Nucleus accumbens (tissue), 56 donors: ENCODE measurements around the gene AKT3.
A peak's percentile ranks its signal among the peaks of the same experiment; 100 is the strongest.

Experiments used
- DNase-seq, 56 donors: peaks; one replicate each; lab custom pipeline; 2025; lab: John Stamatoyannopoulos, UW

The AKT3 gene

DNA sequence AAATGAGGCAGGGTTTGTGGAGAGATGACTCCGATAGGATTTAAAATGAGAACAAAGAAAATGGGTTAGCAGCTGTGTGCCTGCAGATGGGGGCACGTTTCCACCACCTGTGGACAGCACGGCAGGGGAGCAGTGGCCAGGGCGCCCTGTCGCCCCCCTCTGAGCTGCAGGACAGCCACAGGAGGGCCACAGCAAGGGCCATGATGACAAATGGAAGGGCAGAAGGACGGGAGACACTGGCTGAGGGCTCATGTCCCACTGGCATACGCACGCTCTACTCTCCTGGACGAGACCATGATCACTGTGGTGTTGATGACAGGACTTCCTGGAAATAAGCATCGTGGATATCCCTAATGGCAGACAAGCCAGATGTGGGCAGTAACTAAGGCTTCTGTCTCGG lies 353.2 kb downstream of the AKT3 start:
- no peak for DNase-seq

DNA sequence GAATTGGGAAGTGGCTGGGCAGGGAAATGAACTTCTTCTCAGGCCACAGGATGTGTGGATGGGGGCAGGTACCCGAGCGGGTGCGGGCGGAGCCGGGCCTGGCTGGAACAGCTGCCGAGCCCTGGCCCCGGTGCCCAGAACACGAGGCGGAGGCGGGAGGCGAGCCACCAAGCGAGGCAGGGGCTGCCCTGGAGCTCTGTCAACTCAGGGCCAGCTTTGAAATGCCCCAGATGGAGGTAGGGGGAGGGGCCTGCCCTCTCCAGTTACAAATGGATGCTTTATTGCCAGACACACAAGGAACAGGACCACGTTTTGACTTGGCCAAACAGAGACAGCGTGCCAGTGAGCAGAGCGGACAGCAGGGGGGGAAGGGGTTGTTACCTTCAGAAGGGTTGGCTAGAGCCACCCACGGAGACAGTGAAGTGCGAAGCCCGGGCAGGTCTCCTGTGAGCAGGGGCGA lies 353.8 kb downstream of the AKT3 start:
- DNase-seq = peak in 53 of 56 donors; percentile 35 to 89 (median 75)

DNA sequence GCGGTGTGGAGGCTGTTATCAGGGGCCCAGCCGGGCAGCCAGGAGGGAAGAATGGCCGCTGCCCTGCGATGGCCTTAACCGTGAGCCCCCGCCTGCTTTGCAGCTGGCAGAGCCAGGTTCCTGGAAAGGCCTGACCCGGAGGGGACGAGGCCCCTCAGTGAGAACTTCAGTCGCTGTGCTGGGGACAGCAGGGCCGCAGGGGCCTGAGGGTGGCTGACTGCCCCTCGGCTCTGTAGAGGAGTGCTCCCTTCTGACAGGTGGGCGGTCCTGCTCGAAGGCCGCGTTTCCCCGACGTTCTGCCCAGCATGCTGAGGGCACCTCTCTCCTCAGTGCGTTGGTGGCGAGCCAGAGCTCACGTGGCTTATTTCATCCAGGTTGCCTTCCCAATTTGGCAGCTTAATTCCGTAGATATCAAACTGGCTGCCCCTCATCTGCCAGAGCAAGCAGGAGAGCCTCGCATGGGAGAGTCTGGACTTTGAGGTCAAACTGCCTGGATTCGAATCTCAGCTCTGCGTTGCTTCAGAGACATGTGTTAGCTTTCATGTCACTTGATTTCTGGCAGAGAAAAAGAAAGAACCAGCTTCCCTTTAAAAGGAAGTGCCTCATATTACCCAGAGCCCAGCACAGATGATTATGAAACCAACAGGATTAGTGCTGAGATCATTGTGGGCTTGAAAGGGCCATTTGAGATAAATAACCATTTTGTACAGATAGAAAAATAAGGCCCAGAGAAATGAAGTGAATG lies 354.4 kb downstream of the AKT3 start:
- DNase-seq = peak in 1 of 56 donors; percentile 30

DNA sequence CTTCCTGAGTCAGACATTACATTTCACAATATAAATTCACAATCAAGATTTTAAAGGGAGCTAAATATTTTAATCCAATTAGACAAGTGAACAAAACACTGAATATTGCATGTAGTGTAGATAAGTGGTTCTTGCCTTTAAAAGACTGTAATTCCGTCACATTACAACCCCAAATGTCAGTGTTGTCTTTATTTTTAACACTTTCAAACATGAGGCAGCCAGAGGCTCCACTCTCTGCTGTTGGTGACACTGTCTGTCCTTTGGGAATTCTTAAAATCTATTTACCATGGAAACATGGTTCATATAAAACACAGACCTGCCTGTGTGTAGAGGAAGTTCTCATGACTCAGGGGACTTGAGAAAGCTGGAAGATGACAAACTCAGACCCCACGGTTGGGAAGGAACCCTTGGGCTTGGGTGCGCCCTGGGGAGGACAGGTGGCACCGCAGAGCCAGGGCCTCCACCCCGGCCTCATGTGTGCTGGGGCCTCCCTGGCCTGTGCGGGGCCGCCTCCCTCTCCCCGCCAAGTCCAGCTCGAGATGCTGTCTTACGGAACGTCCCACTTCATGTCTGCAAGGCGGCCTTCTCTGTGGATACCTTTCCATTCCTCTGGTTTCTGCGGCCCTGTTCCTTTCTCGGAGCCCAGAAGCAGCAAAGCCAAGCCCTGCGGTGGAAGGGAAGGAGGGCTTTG lies 355.2 kb downstream of the AKT3 start:
- no peak for DNase-seq

DNA sequence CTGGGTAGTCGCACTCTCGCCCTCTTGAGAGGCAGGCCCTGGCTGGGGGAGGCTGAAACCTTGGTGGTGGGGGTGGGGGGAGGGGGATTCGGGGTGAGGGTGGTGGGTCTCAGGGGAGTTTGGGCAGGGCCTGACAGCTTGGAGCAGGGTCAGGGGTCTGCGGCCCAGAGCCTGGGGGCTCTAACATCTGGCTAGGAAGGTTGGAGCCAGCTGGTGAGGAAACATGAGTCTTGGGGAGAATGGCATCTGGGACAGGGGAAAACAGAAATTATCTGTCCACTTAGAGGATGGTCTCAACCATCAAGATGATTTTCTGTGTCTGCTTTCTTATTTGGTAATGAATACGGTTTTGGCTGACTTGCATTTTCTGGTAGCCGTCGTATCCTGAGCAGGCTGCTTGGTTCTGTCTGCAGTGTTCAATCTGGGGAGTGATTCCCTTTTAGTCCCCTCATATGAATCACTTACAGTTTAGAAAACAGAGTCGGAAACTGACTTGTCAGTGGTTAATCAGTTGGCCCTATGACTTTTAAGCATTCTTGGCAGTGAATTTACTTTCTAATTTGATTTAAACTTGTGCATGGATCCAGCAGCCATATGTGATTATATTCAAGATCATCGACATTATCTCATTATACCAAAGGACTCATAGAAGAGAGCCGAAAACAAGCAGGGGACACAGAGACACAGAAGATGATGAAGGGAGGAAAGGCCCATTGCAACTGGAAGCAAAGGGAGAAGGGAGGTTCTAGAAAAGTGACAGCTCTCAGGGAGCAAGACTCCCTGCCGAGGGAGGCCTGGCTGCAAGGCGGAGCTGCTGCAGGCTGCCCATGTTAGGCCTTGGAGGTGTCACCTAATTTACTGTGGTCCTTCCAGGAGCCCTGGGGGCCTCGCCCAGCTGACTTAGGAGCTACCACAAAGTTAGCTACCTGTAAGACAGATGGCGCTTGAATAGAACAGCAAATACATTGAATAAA lies 356.6 kb downstream of the AKT3 start:
- DNase-seq = no peak

DNA sequence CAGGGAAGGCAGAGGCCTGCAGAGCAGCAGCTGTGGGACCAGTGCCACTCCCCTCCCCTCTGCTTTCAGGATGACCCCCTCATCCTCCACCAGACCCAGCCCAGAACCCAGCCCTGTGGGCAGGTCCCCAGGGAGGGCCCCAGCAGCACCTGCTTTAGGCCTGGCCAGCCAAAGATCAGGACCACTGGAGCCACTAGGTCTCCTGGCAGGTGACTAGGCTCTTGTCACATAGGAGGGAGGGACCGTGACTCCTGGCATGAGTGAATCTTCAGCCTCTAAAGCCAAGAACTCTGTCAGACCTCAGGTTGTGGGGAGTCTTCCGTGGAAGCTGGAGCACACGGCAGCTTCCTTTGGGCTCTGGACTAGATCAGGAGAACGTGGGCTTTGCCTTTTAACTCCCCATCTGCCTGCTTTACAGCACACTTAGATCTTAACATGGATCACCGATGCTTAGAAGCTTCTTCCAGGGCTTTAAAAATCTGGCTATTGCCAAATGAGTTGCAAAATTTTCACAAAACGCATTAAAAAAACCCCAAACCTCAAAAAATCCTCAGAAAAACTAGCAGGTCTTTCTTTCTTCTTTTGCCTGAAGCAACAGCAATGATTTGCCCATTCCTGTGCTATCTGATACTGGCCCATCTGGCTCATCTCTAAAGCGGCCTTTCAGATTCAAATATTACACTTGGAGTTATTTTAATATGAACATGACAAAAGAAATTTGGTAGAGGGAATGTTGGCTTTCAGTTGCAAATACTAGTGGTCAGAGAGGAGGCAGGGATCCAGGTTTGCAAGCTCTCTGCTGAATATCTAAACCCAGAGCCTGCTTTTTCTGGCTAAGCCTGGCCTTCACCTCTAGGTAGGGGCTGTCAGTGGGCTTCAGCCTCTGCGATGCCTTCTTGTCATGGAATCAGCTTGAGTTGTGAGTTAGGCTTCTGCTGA lies 359.0 kb downstream of the AKT3 start:
- no peak for DNase-seq

DNA sequence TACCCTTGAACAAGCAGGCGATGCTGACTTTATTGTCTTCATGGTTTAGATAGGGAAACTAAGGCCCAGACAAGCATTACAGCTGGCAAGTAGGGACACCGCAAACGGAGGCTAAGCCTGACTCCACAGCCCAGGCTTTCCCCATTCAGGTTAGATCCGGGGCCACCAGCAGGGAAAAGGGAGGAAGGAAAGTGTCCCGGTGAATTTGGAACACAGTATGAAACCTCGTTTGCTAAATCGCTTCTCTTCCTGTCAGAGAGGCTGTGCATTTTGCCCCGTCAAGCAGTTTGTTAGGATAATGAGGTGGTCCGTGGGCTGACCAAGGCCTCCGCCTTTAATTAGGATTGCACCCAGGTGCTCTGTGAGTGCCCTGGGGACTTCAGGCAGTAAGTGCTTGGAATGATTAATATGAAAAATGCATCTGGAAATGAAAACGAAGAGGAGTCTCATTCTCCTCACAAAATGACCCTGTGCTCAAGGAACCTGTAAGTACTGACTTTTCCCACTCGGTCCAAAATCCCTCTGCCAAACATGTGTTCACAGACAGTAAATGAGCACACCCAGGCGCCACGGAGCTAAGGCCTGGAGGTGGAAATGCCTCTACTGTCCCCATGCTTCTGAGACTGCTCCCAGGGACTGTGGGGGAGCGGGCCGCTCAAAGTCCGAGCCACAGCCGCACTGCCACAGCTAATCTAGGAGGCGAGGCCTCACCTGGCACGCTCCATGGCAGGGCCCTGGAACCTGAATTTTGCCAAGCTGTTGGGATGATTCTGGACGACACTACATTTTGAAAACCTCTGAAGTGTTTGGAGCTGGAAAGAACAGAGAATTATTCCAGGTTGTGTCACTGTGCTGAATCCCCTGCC lies 360.1 kb downstream of the AKT3 start:
- DNase-seq = no peak

DNA sequence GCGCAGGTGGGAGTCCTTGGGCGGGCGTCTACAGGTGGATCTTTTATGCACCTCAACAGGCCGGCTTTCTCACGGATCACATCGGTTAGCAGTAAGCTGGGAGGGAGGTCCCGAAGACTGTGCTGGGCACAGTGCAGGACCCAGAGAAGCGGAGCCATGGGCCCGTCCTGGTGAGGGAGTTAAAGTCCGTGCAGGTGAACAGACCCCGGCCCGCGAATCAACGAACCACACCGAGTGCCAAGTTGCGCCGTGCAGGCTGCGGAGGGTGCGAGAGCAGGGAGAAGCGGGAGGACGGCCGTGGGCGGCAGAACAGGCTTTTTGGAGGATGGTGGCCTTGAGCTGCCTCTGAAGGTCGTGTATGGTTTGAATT lies 360.9 kb downstream of the AKT3 start:
- no peak for DNase-seq

DNA sequence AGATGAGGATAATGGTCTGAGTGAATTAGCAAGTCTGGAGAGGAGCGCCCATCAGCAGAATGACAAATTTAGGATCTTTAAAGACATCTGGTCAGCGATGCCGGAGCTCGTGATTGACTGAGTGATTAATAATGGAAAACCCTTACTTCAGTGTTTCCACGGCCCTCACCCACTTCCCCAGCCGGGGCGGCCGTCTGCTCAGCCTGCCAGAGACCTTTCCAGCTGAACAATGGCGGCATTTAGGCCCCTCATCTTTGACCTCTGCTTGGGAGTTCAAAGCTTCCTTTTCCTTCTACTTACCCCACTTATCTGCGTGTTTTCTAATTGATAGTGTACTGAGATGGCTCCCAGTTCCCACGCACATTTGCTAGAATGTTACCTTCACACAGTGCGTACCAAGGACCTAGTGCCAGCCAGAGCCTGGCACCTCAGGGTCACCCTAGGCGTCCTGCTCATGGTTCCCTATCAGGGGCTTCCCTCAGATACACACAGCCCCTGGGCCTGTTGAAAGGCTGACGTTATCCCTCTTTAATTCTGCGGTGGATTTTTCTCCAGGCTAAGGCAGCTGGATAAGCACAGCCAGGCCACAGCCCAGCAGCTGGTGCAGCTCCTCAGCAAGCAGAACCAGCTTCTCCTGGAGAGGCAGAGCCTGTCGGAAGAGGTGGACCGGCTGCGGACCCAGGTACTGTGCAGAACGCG lies 361.4 kb downstream of the AKT3 start:
- no peak for DNase-seq

DNA sequence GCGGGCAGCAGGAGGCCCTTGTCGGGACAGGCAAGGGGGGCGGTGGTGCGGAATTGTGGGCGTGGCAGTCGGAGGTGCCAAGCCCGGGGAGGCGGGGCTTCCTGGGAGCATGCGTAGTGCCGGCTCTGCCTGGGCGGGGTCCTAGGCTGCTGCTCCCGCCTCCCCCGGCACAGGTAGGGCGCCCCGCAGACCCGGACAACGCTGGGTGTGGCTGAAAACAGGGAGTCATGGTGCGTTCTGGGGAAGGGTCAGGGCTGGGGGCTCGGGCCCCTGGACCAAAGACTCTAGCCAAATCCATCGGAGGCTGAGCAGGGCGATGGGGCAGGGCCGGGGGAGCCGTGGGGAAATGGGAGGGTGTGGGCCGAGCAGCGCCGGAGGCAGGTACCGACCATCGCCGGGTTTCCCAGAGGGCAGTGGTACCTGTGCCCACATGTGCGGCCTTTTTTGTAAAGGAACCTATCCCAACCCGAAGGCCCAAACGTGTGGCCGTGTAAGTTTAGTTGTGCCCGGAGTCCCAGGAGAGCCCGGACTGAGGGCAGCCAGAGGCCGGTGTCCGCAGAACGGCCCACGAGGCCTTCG lies 362.3 kb downstream of the AKT3 start:
- DNase-seq = no peak

DNA sequence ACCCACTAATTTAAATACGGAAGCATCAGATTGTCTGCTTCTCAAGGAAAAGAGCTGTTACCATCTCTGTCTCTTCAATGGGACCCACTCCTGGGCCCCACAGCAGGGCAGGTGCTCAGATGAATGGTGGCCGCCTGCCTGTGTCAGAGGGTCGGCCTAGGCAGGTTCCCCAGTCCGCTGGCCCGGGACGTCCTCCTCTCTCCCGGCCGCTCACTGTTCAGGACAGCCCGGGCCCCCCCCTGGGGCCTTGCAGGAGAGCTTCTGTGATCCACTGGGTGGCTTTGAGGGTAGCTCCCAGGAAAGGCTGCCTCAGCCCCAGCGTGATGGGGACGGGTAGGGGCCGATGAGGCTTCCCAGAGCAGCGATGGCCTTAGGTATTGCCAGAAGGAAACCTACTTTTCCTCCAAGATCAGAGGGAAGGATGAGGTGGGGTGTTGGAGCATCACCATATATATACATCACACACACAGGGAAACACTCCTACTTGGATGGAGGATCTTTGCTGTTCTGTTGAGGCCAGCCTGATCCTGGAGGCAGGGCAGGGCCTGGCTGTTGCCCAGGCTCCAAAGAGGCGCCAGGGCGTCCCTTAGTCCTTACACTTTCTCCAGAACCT lies 362.9 kb downstream of the AKT3 start:
- DNase-seq = no peak

DNA sequence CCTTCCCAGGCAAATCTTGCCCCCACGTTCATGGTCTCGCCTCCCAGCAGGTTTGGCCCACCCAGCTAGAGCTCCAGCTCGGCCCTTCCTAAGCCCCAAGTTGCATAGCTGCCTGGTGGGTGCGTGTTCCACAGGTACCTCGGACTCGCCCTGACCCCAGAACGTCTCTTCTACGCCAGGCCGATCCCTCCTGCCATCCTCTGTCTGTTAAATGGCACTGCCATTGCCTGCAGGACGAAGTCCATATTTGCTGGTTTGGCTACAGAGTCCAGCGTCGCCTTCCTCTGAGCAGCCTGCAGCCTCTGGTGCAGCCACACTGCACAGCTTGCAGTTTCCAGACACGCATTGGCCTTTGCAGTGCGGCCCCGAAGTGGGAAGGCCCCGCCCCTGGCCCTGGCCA lies 366.1 kb downstream of the AKT3 start:
- DNase-seq = no peak

DNA sequence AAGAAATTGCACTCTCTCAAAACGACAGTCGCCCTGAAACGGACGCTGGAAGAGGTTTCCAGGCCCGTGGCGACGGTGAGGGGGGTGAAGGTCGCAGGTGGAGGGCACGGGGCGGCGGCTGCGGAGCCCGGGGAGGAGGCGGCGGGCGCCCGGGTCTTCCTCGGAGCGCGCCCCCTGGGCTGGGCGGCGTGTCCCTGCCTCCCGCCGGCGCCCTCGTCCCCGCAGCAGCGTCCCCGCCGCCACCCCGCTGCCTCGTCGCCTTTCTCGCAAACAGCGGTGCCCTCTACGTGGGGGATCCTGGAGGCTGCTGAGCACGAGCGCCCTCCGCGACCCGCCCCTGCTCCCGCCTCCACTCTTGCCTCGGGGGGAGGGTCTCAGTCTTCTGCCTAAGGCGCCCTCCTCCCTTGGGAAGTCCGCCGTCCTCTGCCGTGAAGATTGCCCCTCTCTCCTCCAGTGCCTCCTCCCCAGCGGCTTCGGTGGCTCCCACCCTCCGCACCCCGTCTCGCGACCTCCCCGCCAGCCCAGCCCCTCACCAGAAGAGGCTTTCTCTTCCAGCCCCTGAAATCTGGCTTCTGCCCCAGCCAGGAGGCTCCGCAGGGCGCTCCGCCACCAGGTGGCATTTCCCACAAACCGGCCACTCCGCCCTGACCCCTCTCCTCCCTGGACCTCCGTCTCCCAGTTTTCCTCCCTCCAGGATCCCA lies 366.8 kb downstream of the AKT3 start:
- DNase-seq = peak in 14 of 56 donors; percentile 15 to 60 (median 36)

DNA sequence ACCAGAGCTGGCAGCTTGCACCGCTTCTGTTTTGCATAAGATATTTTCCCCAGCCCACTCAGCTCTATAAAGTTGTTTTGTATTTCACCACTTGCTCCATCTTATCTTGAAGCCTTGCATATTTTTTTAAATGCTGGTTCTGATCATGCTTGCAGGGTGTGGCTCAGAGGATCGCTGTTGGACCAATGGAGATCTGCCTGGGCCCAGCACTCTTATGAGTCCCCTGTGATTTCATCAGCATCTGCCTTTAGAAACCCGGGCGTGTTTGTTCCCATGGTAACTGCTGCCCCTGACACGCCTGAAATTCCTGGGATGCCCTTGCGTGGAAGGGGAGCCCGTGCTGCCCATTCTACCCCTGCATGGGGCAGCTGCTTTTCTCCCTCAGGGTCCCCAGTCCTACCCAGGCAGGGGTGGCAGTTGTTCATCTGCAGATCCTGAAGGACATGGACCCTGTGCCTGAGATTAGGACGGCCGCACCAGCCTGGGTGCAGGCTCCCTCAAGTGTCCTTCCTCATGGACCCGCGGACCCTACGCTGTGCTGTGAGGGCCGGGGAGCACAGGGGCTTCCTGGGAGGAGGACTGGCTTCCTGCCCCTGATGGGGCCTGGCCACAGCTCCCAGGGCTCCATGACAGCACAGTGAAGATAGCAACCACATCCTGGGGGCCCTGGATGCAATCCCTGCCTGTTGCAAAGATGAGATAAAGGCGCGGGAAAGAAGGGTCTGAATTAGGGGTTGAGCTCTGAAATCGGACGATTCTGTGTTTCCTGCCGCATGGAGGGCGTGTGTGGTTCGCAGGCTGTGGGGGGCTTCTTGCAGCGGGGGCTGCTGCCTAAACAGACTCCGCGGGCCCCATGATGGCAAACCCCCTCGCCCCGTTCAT lies 367.7 kb downstream of the AKT3 start:
- DNase-seq = peak in 2 of 56 donors; percentile 42 to 50

DNA sequence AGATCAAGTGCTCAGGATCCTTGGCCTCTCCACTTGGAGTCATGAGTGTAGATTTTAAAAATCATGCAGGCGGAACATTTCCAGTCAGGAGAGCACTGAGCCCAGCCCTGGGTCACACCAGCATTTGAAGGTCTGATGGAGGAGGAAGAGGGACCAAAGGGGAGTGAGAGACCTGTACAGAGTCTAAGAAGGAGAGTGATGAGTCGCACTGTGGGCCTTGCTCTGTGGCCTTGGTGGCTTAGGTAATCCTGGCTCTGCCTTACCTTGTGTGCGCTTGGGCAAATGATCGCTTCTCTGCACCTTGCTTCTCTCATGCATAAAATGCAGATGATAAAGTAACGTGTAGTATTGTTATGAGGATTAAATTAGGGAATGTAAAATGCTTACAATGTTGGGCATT lies 368.9 kb downstream of the AKT3 start:
- no peak for DNase-seq
